HuH-7 (cell line): ENCODE measurements around the gene SHD.
"Not testable (repeated sequence)": the region's sequence is repeated elsewhere in the genome, so short reads cannot be mapped to it uniquely, and the experiment has no call there.

Experiments used
- DNase-seq: peaks from one replicate; pipeline ENCODE4 v3.0.0; 2011; ENCODE audit warnings: low spot score

SHD gene

GRCh38 chr19:4267101-4267900, 11.8 kb upstream of the SHD start:
- DNase-seq: peak; percentile 90

- no peak for DNase-seq
Observed at GRCh38 chr19:4267901-4268815, 10.9 kb upstream of the SHD start.

- DNase-seq: no peak
Observed at GRCh38 chr19:4268816-4269430, 10.1 kb upstream of the SHD start.

GRCh38 chr19:4272894-4273293, 6.2 kb upstream of the SHD start:
- DNase-seq: no peak

- DNase-seq: not testable (repeated sequence)
Observed at GRCh38 chr19:4274321-4274686, 4.8 kb upstream of the SHD start.

GRCh38 chr19:4277191-4277696, 1.8 kb upstream of the SHD start:
- DNase-seq: no peak

- DNase-seq: no peak
Observed at GRCh38 chr19:4278010-4278409, 1.1 kb upstream of the SHD start.

GRCh38 chr19:4279267-4279529, 132 bp downstream of the SHD start:
- DNase-seq: no peak

GRCh38 chr19:4279530-4280422, 710 bp downstream of the SHD start:
- DNase-seq: no peak

- DNase-seq: peak; percentile 99
Observed at GRCh38 chr19:4284176-4284958, 5.3 kb downstream of the SHD start.

- no peak for DNase-seq
Observed at GRCh38 chr19:4284974-4285373, 5.9 kb downstream of the SHD start.

GRCh38 chr19:4286141-4286540, 7.1 kb downstream of the SHD start:
- not testable (repeated sequence) for DNase-seq

GRCh38 chr19:4288091-4288777, 9.2 kb downstream of the SHD start:
- no peak for DNase-seq

- DNase-seq: no peak
Observed at GRCh38 chr19:4291184-4291732, 12.2 kb downstream of the SHD start.

- DNase-seq: no peak
Observed at GRCh38 chr19:4292515-4292914, 13.4 kb downstream of the SHD start.

GRCh38 chr19:4294389-4294788, 15.3 kb downstream of the SHD start:
- no peak for DNase-seq

- no peak for DNase-seq
Observed at GRCh38 chr19:4295972-4296771, 17.1 kb downstream of the SHD start.

- DNase-seq: no peak
Observed at GRCh38 chr19:4297901-4298809, 19.1 kb downstream of the SHD start.
